Measurements from ENCODE around the gene DUS3L.
A peak's percentile ranks its signal among the peaks of the same experiment; 100 is the strongest.

The DUS3L gene, protein sequence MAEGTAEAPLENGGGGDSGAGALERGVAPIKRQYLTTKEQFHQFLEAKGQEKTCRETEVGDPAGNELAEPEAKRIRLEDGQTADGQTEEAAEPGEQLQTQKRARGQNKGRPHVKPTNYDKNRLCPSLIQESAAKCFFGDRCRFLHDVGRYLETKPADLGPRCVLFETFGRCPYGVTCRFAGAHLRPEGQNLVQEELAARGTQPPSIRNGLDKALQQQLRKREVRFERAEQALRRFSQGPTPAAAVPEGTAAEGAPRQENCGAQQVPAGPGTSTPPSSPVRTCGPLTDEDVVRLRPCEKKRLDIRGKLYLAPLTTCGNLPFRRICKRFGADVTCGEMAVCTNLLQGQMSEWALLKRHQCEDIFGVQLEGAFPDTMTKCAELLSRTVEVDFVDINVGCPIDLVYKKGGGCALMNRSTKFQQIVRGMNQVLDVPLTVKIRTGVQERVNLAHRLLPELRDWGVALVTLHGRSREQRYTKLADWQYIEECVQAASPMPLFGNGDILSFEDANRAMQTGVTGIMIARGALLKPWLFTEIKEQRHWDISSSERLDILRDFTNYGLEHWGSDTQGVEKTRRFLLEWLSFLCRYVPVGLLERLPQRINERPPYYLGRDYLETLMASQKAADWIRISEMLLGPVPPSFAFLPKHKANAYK

DNA sequence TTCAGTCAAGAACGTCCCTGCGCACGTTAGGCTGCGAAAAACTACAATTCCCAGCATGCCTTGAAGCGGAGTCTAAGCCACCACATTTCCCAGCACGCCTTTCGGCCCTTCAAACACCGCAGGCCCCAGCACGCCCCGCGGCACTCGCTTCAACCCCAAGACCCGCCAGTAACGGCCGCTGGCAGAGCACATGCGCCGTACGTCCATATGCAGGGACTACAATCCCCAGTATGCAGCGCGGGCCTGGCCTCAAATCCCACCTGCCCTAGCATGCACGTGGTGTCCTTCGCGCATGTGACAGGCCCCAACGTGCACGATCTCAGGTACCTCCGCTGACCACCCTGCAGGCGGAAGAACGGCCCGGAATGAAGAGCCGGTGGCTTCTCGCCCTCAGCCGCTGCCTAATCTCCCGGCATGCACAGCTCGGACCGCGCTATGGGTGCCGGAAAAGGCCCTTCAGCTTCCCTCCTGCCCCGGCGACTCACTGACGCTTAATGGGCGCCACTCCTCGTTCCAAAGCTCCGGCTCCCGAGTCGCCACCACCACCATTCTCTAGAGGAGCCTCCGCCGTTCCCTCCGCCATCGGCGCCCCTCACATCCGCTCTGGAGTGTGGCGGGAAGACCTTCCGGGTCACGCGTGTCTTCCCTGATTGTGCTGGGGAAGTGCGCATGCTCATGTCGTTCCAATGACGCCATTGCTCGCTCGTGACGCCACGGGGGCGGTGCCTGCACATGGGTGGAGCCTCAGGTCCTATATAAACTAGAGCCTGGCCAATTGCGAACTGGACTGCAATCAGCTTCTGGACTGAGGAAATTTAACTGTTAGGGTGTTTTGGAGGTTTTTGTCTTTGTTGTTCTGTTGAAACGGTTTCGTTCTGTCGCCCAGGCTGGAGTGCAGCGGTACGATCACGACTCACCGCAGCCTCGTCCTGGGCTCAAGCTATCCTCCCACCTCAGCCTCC, at the start of gene DUS3L:
Gene DUS3L (minus strand): TSS at position 605 of the 962 bp plus-strand sequence. CDS start 22 bp downstream, at position 583.
- DNase-seq: peak; percentile 95 to 96

DNA sequence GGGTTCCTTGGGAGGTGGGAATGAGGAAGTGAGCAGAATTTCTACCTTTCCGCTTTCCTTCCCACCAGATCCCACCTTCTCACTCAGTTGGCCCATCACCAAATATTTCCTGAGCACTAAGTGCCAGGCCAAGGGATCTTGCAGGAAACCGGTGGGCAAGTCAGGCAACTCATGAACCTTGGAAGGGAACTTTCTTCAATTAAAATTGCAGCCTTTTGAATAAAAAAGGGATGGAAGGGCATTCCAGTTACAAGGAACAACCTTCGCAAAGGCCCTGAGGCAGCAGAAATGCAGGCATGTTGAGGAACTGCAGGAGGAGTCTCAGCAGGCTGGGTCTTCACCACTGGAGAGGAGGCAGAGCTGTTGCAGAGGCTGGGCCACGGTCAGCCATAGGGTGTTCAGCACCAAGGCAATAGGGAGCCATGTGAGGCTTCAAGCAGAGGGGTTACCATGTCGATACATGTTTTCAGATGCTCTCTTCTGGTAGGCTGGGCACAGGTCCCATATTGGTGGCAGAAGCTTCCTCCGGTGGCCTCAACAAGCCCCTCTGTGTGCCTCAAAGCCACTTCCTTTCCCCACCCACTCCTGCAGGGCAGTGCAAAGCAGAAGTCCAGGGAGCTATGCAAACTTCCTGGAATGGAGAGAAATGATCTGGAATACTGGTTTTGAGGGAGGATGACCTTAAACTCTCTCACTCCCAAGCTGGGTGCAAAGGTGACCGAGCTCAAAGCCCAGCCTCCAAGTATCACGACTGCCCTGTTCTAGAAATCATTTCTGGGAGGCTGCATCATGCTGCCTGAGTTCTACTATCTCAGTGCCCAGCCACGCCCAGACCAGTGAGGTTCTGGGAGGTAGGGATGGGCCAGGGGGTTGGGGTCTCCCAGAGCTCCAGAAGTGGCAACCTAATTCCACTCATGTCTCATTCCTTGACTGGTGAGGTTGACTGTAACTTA, 48.4 kb upstream of the DUS3L start, which contains the start of gene FUT6:
Gene FUT6 (minus strand): TSS at position 638 of the 953 bp plus-strand sequence. CDS start 7,135 bp downstream, outside the sequence.
- no peak for DNase-seq

DNA sequence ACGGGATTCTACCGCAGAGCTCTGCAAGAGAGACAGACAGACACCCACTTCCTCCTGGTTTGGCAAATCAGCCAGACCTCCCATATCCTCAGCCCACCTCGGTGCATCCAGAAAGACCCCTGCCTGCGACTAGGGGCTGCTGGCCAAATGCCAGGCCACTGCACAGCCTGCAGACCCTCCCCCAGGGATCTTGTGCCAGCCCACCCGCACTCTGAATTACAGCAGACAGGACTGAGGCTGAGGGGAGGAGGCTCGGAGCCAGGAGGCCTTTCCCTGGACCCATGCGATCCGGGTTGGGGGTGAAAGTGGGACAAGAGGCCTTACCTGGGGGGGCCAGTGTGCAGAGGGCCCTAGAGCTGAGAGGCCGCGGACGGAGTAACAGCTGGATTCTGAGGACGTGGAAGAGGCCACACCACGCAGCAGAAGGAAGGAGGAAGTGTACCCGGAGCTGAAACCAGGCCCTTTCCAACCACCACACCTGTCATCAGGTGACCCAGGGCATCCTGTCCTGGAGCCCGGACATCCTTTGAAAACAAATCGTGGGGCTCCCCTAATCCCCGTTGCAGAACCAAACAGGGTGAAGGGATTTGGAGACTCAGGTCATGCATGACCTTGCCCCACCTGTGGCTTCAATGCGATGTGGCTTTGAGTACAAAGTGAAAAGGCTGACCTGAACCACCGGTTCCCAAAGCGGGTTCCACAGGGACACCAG, 47.5 kb upstream of the DUS3L start:
- no peak for DNase-seq

DNA sequence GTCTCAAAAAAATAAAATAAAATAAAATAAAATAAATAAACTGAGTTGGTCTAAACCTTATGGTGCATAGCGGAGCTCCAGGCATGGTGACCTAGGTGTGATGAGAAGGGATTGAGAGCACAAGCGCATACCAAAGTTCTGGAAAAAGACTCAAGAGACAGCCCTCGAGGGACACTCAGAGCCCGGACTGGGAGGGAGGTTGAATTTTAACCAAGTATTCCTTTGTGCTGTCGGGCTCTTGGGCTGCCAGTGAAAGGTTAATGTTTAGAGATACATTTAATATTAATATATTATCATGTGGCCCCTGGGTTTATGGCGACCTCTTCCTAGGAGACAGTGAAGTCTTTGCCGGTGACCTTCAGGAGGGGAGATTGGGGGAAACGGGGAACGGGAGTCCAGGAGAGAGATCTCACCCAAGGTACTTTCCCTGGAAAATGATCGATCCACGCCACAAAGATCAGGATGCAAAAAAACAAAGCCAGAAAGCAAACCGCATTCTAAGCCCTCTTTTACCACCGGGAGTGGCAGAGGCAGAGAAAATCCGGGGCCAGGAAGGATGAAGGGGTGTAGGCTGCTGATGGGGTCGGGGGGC, 46.9 kb upstream of the DUS3L start:
- DNase-seq: no peak

DNA sequence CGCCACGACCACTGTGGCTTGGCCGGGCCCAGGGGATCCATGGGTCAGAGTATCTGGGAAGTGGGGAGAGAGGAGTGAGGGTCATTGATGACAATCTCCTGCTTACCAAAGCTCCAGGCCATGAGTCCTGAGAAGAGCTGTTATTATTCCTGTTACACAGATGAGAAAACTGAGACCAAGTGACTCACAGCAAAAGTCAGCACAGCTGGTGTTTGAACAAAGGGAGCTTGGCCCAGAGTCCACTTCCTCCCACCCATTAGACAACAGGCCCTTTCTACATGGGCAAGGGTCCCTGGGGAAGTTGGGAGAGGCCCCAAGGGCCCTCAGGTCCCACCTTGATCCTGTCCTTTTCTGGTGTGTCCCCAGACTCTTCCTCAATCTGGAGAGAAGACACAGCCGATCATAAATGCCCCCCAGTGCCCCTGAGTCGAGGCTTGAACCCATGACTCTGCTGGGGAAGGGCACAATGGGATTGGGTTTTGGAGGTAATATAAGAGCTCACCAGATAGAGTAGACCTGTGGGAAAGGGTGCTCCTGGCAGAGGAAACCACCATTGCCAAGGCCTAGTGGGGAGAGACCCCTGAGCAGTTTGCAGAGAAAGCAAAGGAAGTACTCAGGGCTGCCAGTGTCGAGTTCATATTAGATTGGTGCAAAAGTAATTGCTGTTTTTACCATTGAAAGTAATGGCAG, 41.7 kb upstream of the DUS3L start:
- DNase-seq: no peak

DNA sequence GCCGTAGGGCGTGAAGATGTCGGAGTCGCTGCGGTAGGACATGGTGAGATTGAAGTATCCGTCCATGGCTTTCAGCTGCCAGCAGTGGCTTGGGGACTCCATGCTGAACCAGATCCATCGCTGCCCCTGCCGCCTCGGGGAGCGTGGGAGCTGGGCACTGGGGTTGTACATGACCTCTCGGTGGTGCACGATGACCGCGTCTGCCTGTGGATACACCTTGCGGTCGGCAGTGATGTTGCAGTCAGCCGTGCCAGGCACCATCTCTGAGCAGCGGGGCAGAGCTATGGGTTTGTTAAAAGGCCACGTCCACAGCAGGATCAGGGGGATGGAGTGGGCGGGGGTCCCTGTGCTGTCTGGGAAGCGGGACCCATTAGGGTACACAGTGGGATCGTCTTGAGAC, 41.1 kb upstream of the DUS3L start:
- DNase-seq: no peak

DNA sequence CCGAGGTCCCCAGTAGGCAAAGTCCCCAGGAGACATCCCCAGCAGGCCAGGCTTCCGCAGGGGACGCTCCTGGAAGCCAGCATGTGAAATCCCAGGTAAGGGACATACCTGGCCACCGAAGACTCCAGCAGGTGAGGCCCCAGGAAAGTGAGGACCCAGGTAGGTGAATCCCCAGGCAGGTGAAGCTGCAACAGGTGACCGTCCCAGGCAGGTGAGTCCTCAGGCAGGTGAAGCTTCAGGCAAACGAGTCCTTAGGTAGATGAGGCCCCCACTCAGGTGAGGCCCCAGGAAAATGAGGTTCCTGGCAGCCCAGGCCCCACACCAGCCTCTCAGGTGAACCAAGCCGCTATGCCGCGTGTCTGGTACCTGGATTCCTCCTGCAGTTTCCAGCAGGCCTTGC, 40.2 kb upstream of the DUS3L start:
- no peak for DNase-seq

DNA sequence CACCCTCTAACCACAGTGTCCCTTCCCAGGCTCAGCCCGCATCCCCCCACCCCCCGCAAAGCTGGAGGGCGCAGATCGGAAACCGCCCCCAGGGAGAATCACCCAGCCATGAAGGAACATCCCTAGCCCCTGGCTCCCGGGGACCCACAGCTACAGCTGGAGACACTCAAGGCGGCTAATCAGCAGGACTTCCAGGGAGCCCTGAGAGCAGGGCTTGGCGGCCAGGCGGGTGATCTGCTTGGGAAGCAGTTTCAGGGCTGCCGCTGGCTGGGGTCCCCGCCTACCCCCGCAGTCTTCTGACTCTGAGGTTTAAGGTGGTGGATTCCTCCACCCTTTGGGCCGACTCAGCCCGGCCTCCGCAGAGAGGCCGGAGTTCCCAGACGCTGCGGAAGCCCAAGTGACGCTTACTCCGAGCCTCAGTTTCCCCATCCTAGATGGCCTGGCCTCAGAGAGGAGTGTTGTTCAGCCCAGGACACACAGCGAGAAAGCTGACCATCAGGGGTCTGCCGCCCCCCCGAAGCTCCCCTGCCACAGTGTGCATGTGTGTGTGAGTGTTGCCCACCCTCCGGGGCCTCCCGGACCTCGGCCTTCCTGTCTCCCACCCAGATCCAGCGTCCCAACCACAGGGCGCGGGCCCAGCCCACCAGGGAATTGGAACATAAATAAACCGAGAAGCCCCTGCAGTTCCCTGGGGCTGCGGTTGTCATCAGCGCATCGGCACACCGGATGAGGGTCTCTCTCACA, 38.8 kb upstream of the DUS3L start:
- DNase-seq: no peak

DNA sequence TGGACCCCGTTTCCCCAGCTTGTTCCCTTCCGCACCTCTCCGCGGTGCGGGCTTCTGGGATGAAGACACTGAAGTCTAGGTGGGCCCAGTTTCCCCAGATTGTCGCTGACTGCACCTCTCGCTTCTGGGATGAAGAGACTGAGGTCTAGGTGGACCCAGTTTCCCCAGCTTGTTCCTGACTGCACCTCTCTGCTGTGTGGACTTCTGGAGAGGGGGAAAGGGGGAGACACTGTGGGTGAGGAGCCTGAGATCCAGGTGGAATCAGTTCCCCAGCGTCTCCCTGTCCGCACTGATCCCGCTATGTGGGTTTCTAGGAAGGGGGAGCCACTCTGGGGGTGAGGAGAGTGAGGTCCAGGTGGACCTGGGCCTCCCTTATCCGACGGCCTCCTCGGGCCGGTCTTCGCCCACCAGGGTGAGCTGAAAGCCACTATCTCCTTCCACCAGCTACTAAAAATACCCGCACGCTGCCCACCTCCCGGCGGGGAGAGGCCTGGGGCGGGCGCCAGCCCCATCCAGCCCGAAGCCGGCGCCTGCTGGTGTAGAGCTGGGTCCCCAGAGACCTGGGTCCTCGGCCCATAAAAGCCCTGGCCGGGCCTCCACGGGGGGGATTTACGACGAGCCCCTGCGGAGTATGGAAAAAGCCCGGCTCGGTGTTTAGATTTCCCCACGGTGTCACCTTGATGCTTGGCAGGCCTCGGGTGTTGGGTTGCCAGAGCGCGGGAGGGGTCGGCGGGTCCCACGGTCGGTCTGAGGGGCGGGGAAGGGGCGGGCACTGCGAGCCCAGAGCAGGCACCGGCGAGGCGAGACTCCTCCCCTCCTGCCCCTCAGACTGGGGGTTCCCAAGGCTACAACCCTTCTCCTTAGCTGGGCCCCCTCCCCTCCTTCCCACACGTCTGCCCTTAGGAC, 38.0 kb upstream of the DUS3L start:
- peak in 1 of 2 donors; percentile 23 for DNase-seq

DNA sequence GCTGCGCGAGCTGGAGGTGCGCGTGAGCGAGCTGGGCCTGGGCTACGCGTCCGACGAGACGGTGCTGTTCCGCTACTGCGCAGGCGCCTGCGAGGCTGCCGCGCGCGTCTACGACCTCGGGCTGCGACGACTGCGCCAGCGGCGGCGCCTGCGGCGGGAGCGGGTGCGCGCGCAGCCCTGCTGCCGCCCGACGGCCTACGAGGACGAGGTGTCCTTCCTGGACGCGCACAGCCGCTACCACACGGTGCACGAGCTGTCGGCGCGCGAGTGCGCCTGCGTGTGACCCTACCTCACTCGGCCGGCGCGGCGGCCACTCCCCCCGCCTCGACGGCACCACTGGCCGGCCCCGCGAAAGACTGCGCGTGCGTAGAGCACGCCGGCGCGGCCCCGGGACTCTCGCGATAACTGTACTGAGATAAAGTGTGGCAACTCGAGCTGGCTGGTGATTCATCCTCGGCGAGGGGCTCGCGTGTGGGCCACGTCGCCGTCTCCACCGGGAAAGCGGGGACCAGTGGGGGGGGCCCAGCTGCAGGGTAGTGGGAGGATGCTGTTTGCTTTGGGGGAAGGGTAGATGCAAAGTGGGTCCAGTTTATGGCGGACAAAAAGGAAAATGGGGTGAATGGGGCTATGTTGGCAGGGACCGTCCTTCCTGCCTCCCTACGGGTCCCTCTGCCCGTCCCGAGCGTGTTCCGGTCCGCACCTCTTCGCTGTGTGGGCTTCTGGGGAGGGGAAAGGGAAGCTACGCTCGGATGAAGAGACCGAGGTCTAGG, 37.1 kb upstream of the DUS3L start:
- DNase-seq: peak; percentile 92 to 97

DNA sequence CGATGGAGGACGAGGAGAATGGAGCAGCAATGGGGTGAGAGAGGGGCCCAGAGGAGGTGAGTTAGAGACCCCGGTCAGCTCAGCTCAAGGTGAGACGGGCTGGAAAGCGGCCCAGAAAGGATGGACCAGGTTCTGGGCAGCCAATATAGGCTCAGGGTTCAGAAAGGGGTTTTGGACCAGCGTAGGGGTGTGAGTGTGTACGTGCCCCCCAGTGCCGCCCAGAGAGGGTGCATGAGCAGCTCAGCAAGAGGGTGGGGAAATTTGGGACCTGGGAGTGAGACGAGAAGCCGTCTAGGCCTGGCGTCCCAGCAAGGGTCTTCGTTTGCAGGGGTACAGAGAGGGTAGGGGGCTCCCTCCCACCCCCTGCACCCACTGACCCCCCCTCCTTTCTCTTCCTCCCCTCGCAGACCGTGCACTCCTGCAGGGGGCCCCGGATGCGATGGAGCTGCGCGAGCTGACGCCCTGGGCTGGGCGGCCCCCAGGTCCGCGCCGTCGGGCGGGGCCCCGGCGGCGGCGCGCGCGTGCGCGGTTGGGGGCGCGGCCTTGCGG, 36.5 kb upstream of the DUS3L start:
- DNase-seq: no peak

DNA sequence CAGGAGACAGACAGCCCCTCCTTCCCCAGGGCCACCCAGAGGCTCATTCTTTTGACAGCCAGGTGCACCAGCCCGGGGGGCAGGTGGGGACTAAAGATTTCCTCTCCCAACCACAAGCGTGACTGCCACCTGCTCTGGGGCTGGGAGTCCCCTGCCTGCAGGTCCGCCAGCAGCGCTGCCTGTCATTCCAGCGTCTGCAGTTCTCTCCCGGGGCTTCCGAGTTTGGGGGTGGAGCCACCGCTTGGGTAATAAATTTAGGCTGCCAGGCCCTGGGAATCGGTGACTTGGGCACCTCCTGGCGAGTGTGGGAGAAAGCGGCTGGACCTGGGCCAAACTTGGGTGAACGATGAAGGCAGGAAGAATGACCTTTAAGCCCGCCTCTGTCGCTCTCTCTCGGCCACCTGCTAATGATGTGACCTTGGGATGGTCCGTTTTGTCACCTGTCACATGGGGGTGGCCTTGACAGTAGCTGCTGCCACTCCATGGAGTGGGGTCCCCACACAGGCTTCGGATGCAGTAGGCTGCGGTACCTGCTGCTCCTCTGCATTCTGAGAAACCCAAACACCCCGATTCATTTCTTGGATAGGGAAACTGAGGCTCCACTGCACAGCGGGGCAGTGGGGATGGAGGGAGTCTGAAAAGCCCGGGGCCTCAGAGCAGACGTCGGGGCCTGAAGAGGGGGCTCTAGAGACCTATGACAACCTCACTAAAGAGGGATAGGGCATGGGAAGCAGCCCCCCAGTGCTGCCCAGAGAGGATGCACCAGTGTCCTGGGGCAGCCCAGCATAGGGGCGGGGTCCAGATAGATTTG, 35.8 kb upstream of the DUS3L start:
- no peak for DNase-seq

DNA sequence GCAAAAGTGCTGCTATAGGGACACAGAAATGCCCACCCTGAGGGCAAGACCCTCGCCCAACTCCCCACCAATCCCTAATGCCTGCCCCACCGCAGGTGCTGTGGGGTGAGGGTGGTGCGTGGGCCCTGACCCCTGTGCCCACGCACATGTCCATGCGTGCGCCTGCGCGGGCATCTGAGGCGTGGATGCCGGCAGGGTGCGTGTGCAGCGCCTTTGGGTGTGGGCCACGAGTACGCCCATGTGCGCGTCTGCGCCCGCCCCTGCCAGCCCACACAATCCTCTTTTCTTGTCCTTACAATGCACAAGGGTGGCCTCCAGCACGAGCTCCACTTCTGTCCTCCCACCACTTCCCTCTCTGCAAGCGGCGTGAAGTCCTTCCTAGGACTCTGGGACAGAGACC, 34.2 kb upstream of the DUS3L start:
- no peak for DNase-seq

DNA sequence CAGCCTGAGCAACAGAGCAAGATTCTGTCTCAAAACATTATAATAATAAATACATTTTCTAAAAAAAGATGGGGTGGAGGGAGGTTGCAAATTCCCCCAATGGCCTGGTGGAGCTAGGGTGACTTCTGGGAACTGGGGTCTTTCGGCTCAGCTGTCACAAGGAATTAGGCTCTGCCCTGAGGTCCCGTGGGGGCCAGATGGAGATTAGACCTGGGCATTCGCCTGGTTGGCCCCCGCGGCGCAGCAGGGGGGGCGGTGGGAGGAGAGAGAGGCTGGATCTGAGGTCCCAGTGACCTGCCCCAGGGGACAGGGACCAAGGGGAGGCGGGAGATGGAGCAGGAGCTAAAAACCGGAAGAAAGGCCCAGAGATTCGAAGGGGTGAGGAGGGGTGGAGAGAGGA, 33.8 kb upstream of the DUS3L start:
- no peak for DNase-seq

DNA sequence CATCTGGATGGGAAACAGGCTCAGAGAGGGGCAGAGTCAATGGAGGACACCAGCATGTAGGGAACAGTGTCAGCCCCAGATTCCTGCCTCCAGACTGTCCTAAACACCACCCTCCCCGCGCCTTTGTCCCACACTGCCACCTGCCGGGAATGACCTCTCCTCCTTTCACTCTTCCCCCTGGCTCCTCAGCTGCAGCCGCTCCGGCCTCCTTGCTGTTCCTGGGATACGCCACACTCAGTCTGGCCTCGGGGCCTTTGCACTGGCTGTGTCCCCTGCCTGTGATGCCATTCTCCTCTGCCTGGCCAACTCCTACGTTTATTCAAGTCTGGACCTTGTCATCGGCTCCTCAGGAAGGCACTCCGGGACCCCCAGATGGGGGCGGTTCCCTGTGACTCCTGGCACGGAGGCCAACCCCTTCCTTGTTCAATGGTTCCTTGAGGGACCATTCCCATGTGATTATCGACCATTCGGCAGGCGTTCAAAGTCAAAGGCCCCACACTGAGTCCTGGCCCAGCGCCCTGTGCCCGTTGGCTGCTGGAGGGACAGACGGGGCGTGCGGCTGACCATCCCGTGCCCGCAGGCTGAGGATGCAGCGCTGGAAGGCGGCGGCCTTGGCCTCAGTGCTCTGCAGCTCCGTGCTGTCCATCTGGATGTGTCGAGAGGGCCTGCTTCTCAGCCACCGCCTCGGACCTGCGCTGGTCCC, 32.8 kb upstream of the DUS3L start:
- no peak for DNase-seq

Data from activated CD4-positive, alpha-beta T cell treated with anti-CD3 and anti-CD28 coated beads for 4 hours (primary cell).